PFSK-1 (cell line): Measurements from ENCODE around the gene CD82.

Source experiments
- FOXP2 ChIP-seq: optimal IDR thresholded peaks from 2 replicates; pipeline ENCODE3; 2011; ENCODE audit warnings: borderline replicate concordance, control low read depth, inconsistent platforms; ENCODE audit not compliant: insufficient read depth; ENCODE audit errors: extremely low read length, extremely low read depth
- POLR2AphosphoS5 ChIP-seq: IDR thresholded peaks from 2 replicates; pipeline ENCODE4 v1.6.1; 2012; ENCODE audit warnings: low read depth, mild to moderate bottlenecking, control low read depth, low read length, moderate library complexity
- REST ChIP-seq, 2 experiments: IDR thresholded peaks; 2 replicates each; pipeline versions ENCODE4 v1.6.1 to v1.8.0; 2011 to 2012; ENCODE audit warnings: low read depth in 2 of 2, low read length in 2 of 2, control low read depth in 1 of 2, inconsistent platforms in 1 of 2, mild to moderate bottlenecking in 1 of 2, moderate library complexity in 1 of 2; ENCODE audit not compliant: insufficient read depth in 1 of 2
- SIN3A ChIP-seq: IDR thresholded peaks from 2 replicates; pipeline ENCODE4 v1.6.1; 2012; ENCODE audit warnings: mild to moderate bottlenecking, low read length, moderate library complexity, borderline replicate concordance; ENCODE audit not compliant: insufficient read depth
- TAF1 ChIP-seq: IDR thresholded peaks from 2 replicates; pipeline ENCODE4 v1.6.1; 2012; ENCODE audit warnings: low read length, control low read depth, borderline replicate concordance; ENCODE audit not compliant: insufficient read depth

GRCh38 chr11:44591557-44591956 lies 26.1 kb downstream of the CD82 start:
- TF ChIP-seq REST (IDR thresholded peaks at IDR 0.05; ENCODE audit: insufficient read depth in 1 of 2, low read depth in 2 of 2, low read length in 2 of 2): no peak
- TF ChIP-seq POLR2AphosphoS5: no peak
- no peak for TF ChIP-seq SIN3A
- TF ChIP-seq TAF1: no peak
- no peak for TF ChIP-seq FOXP2
